GM06990 (cell line): ENCODE results near the gene NPAS3.

Source experiments
- DNase-seq: peaks from one replicate; pipeline ENCODE4 v3.0.0-alpha.2; 2011; ENCODE audit not compliant: insufficient read length; ENCODE audit errors: extremely low read depth
- H3K27me3 ChIP-seq: replicated peaks from 2 replicates; pipeline ENCODE4 v1.6.0; 2011; ENCODE audit warnings: low read length; ENCODE audit not compliant: control insufficient read depth, insufficient read depth
- H3K36me3 ChIP-seq: 2 replicates; pipeline ENCODE4 v1.5.1; 2011; ENCODE audit warnings: low read length; ENCODE audit not compliant: control insufficient read depth, insufficient read depth
- H3K4me3 ChIP-seq: replicated peaks from 2 replicates; pipeline ENCODE4 v1.5.1; 2011; ENCODE audit warnings: low read depth, mild to moderate bottlenecking, control low read depth, low read length
- CTCF ChIP-seq: IDR thresholded peaks from 2 replicates; pipeline ENCODE4 v1.5.1; 2011; ENCODE audit warnings: low read length, control low read depth, mild to moderate bottlenecking, inconsistent platforms; ENCODE audit not compliant: insufficient read depth, poor library complexity, severe bottlenecking

NPAS3 gene

GRCh38 chr14:33675415-33676130, 736.9 kb downstream of the NPAS3 start:
- Histone ChIP-seq H3K36me3 (no peaks in the 10 kb centered on the region), H3K4me3 (no peak overlapping the region)

GRCh38 chr14:33676135-33676566, 737.5 kb downstream of the NPAS3 start:
- no peaks in the 10 kb centered on the region for H3K36me3 ChIP-seq

More at GRCh38 chr14:33675415-33676130, 736.9 kb downstream of the NPAS3 start:
- no peaks in the 10 kb centered on the region; the same call in 1 of the 2 replicates for H3K27me3 ChIP-seq
- no peak for DNase-seq
- TF ChIP-seq CTCF: no peak

GRCh38 chr14:33676891-33677290, 738.2 kb downstream of the NPAS3 start:
- TF ChIP-seq CTCF: no peak
- Histone ChIP-seq H3K27me3 (no peaks in the 10 kb centered on the region; the same call in 1 of the 2 replicates), H3K4me3 (no peak overlapping the region), H3K36me3 (no peaks in the 10 kb centered on the region)
- no peak for DNase-seq

More at GRCh38 chr14:33676135-33676566, 737.5 kb downstream of the NPAS3 start:
- Histone ChIP-seq H3K4me3 (no peak overlapping the region), H3K27me3 (no peaks in the 10 kb centered on the region; the same call in 1 of the 2 replicates)
- peak; percentile 28 for TF ChIP-seq CTCF
- DNase-seq: no peak

GRCh38 chr14:33678005-33678404, 739.3 kb downstream of the NPAS3 start:
- Histone ChIP-seq H3K27me3 (no peaks in the 10 kb centered on the region; the same call in 1 of the 2 replicates), H3K4me3 (no peak overlapping the region), H3K36me3 (no peaks in the 10 kb centered on the region)
- no peak for TF ChIP-seq CTCF
- DNase-seq: no peak

GRCh38 chr14:33679025-33679424, 740.3 kb downstream of the NPAS3 start:
- no peak overlapping the region for H3K4me3 ChIP-seq
- no peak for DNase-seq
- no peak for TF ChIP-seq CTCF
- no peaks in the 10 kb centered on the region for H3K36me3 ChIP-seq
- no peaks in the 10 kb centered on the region for H3K27me3 ChIP-seq
